NCI-H1092 (cell line): ENCODE results near the gene CTSH.

ENCODE experiments used
- DNase-seq: peaks from one replicate; lab custom pipeline; 2025; lab: John Stamatoyannopoulos, UW

Gene CTSH

GRCh38 chr15:78944669-78945407 lies at the start of gene CTSH:
TSS of gene CTSH (minus strand) at chr15:78945046. CDS start at chr15:78944981, 65 bp downstream.
- peak; percentile 26 for DNase-seq

- DNase-seq, result no peak
Observed at GRCh38 chr15:78993931-78994530, 49.2 kb upstream of the CTSH start.

- no peak for DNase-seq
Observed at GRCh38 chr15:78993257-78993930, 48.5 kb upstream of the CTSH start.

- no peak for DNase-seq
Observed at GRCh38 chr15:78992416-78993256, 47.8 kb upstream of the CTSH start.

- DNase-seq, result no peak
Observed at GRCh38 chr15:78991879-78992278, 47.0 kb upstream of the CTSH start.

GRCh38 chr15:78991476-78991875 lies 46.6 kb upstream of the CTSH start:
- no peak for DNase-seq

- DNase-seq, result no peak
Observed at GRCh38 chr15:78990278-78990677, 45.4 kb upstream of the CTSH start.

GRCh38 chr15:78989701-78990240 lies 44.9 kb upstream of the CTSH start:
- DNase-seq, result no peak

GRCh38 chr15:78988361-78988911 lies 43.6 kb upstream of the CTSH start:
- DNase-seq, result no peak

GRCh38 chr15:78987556-78988360 lies 42.9 kb upstream of the CTSH start:
- DNase-seq, result no peak

- no peak for DNase-seq
Observed at GRCh38 chr15:78985859-78986475, 41.1 kb upstream of the CTSH start.

- DNase-seq, result no peak
Observed at GRCh38 chr15:78984041-78984440, 39.2 kb upstream of the CTSH start.

GRCh38 chr15:78983146-78983918 lies 38.5 kb upstream of the CTSH start:
- no peak for DNase-seq

GRCh38 chr15:78982736-78983135 lies 37.9 kb upstream of the CTSH start:
- no peak for DNase-seq

- no peak for DNase-seq
Observed at GRCh38 chr15:78981532-78982313, 36.9 kb upstream of the CTSH start.

- DNase-seq, result peak; percentile 56
Observed at GRCh38 chr15:78979456-78980320, 34.8 kb upstream of the CTSH start.

- DNase-seq, result no peak
Observed at GRCh38 chr15:78978601-78979179, 33.8 kb upstream of the CTSH start.
